ENCODE results near the gene GPN1.
"Not testable (repeated sequence)": the region's sequence is repeated elsewhere in the genome, so short reads cannot be mapped to it uniquely, and the experiment has no call there.

The GPN1 gene

DNA sequence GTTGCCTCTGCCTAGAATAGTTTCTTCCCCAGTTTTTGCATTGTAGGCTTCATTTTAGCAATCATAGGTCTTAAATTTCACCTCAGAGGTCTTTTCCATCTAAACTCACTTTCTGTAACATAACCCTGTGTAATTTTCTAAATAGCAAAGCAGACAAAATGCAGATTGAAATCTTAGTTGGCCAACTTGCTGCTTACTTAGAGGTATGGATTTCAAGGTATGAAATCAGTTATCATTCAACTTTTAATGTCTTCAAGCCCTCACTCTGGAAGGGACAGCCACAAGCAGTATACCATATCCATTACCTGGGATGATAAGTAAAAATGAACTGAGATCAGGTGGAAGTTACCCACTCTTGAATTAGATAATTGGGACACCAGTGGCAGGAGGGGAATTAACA, 3.9 kb upstream of the GPN1 start:
- TF ChIP-seq CTCF (IDR thresholded peaks at IDR 0.05; ENCODE audit: low read depth, low read length): no peak
- Histone ChIP-seq H3K4me1 (no peaks in the 10 kb centered on the region), H3K9me3 (no peaks in the 10 kb centered on the region), H3K4me3 (ENCODE audit: low read depth, low read length) (no peak overlapping the region), H3K27me3 (no peaks in the 10 kb centered on the region), H3K36me3 (peaks cover 24% of the 10 kb centered on the region)
- no peak for DNase-seq

DNA sequence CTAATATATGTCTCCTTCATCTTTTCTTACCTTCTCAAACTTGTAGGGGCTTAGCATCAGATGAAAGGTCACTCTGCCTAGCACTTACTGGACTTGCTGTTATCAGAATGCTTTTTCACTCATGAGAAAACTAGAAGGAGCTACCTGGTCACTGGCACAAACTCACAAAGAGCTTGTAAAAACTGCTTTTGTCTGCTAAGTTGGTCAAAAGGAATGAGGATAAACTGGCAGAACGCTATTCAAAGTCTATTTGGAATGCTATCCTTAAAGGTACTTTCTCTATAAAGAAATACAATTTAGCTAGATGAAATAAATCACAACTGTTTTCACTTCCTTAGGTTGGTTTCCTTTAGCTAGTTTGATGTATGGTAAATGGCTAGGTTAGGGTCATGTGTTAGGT, 2.5 kb upstream of the GPN1 start:
- DNase-seq; H3K9me3 ChIP-seq; H3K4me3 ChIP-seq (ENCODE audit: low read depth, low read length); H3K4me1 ChIP-seq; H3K27me3 ChIP-seq: not testable (repeated sequence)
- H3K36me3 ChIP-seq: peaks cover 20% of the 10 kb centered on the region

DNA sequence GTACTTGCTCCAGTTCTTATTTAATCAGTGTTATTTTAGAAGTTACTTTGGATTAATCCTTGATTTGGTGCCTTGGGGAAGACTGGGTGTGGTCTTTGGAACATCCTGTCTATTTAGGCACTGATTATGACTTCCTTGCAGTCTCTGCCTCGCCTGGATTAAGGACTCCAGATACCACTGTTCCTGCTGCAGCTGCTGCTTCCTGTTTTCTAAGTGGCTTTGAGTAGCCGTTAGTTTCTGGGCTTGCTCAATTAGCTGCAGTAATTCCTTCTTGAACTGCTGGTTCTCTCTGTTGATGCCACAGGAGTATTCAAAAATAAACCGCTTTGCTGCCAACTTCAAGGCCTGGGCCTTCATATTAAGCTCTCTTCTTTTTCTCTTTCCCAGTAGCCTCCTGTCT, 1.9 kb upstream of the GPN1 start:
- DNase-seq; H3K27me3 ChIP-seq; H3K4me3 ChIP-seq (ENCODE audit: low read depth, low read length); H3K9me3 ChIP-seq; H3K4me1 ChIP-seq: not testable (repeated sequence)
- peaks cover 19% of the 10 kb centered on the region for H3K36me3 ChIP-seq

GRCh38 chr2:27627963-27628766, 685 bp upstream of the GPN1 start:
- no peak for TF ChIP-seq CTCF (IDR thresholded peaks at IDR 0.05; ENCODE audit: low read depth, low read length)
- Histone ChIP-seq H3K4me1 (no peaks in the 10 kb centered on the region), H3K4me3 (ENCODE audit: low read depth, low read length) (peak overlapping the region; percentile 88), H3K9me3 (no peaks in the 10 kb centered on the region), H3K36me3 (peaks cover 14% of the 10 kb centered on the region), H3K27me3 (no peaks in the 10 kb centered on the region)
- DNase-seq: no peak

- not testable (repeated sequence) for H3K4me1 ChIP-seq; H3K4me3 ChIP-seq (ENCODE audit: low read depth, low read length); H3K9me3 ChIP-seq; DNase-seq; H3K27me3 ChIP-seq
- H3K36me3 ChIP-seq: peaks cover 30% of the 10 kb centered on the region
These were observed 1.4 kb downstream of the GPN1 start for GRCh38 chr2:27630257-27630656.

GRCh38 chr2:27634291-27634690, 5.4 kb downstream of the GPN1 start:
- DNase-seq: no peak
- H3K27me3 ChIP-seq: no peaks in the 10 kb centered on the region
- peaks cover 63% of the 10 kb centered on the region for H3K36me3 ChIP-seq
- H3K4me1 ChIP-seq: no peaks in the 10 kb centered on the region
- no peaks in the 10 kb centered on the region for H3K9me3 ChIP-seq
- H3K4me3 ChIP-seq (ENCODE audit: low read depth, low read length): no peak overlapping the region
- TF ChIP-seq CTCF (IDR thresholded peaks at IDR 0.05; ENCODE audit: low read depth, low read length): no peak

DNA sequence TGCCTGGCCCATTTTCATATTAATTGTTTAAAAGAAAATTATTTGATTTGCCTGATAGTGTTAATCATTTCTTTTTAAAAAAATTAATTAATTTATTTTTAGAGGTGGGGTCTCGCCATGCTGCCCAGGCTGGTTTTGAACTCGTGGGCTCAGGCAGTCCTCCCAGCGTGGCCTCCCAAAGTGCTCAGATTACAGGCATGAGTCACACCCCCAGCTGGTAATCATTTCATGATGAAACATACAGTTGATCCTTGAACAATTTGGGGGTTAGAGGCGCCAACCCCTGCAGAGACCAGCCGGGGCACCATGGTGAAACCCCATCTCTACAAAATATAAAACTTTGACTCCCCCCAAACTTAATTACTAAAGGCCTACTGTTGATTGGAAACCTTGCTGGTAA, 7.9 kb downstream of the GPN1 start:
- Histone ChIP-seq H3K9me3 (no peaks in the 10 kb centered on the region), H3K4me3 (ENCODE audit: low read depth, low read length) (no peak overlapping the region), H3K27me3 (no peaks in the 10 kb centered on the region), H3K4me1 (no peaks in the 10 kb centered on the region), H3K36me3 (peaks cover 83% of the 10 kb centered on the region)
- no peak for DNase-seq
- no peak for TF ChIP-seq CTCF (IDR thresholded peaks at IDR 0.05; ENCODE audit: low read depth, low read length)

Measured in BE2C (cell line).